Skeletal muscle cell (primary cell): ENCODE measurements around the gene CREB5.
"Not testable (repeated sequence)": the region's sequence is repeated elsewhere in the genome, so short reads cannot be mapped to it uniquely, and the experiment has no call there.

ENCODE experiments used
- DNase-seq: peaks from one replicate; pipeline ENCODE4 v3.0.0-alpha.2; 2010; ENCODE audit warnings: low read depth
- H3K4me3 ChIP-seq: 2 replicates; pipeline ENCODE4 v1.5.1; 2011; ENCODE audit warnings: low read depth, mild to moderate bottlenecking, control low read depth, low read length, moderate library complexity

CREB5 gene

DNA sequence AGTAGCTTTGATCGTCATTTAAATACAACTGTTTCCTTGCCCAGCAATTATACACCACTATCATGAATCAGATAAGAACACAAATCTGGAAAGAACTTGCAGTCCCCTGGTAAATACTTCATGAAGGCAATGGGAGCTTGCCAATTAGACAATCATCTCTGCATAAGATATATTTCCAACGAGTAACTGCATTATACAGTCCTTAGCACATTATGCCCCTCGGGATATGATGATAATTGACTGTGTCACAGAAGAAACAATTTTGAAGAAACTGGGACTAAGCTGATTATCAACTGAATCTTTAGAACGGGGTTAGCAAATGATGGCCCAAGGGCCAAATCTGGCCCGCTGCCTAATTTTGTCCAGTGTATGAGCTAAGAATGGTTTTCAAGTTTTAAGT is 390.1 kb downstream of the CREB5 start:
- DNase-seq: no peak
- H3K4me3 ChIP-seq: no peak overlapping the region

DNA sequence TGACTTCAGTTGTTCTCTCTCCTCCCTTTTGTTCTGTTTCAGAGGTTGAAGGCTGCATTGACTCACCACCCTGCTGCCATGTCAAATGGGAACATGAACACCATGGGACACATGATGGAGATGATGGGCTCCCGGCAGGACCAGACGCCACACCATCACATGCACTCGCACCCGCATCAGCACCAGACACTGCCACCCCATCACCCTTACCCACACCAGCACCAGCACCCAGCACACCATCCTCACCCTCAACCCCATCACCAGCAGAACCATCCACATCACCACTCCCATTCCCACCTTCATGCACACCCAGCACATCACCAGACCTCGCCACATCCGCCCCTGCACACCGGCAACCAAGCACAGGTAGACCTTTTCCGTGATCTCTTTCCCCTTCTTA is 391.8 kb downstream of the CREB5 start:
- DNase-seq: no peak
- no peak overlapping the region for H3K4me3 ChIP-seq

DNA sequence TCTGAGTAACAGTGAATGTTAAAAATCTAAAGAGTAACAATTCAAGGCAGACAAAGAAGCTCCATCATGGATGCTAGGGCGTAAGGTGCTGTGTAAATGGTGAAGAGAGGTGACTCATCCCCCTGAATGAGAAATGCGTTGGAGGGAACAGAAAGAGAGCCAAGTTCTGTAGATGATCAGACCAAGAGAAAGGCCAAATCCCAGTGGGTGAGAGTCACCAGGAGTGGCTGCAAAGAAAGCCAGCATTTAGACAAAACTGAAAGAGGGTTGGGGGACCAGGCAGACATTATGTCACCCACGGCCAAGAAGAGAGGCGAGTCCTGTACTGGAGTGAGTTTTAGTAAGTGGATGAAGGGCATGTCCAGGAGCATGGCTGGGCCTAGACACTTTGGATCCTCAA is 392.7 kb downstream of the CREB5 start:
- DNase-seq: peak; percentile 82
- no peak overlapping the region for H3K4me3 ChIP-seq

DNA sequence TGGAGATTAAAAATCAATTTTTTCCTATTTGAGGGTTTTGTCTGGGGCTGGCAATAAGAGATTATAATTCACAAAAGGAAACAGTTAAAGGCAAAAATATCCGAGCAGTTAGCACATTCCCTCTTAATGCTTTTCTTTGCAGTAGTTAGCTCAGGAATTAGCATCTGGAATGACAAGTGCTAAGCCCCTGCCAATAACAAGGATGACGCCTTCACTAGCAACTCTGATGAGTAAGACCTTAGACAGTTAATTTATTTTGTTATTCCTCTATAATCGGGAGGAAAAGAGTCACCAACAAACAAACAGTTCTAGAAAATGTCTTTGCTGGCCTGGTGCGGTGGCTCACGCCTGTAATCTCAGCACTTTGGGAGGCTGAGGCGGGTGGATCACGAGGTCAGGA is 394.5 kb downstream of the CREB5 start:
- no peak for DNase-seq
- no peak overlapping the region for H3K4me3 ChIP-seq

DNA sequence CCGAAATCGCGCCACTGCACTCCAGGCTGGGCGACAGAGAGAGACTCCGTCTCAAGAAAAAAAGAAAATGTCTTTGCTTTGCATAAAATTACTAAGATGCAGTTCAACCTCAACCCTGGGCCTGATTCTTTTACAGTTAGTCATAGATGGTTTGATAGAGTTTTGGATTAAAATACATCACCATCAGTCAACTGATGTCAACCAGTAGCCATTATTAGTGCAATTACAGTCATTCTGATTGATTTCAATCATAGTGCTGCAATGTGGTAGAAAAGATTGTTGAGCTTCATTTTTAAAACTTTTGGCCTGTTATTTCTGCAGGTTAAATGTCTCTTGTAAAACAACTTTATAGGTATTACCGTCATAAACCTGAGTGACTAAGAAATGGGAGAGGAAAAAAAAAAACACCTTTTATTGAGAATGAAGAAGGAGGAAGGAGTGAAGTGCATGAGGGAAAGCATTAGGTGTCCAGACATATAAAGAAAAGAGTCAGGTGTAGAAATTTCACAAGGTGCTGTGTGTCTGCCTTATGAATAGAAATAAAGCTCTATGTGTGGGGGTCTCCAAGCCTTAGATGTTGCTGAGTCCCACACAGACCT is 395.2 kb downstream of the CREB5 start:
- DNase-seq: no peak

DNA sequence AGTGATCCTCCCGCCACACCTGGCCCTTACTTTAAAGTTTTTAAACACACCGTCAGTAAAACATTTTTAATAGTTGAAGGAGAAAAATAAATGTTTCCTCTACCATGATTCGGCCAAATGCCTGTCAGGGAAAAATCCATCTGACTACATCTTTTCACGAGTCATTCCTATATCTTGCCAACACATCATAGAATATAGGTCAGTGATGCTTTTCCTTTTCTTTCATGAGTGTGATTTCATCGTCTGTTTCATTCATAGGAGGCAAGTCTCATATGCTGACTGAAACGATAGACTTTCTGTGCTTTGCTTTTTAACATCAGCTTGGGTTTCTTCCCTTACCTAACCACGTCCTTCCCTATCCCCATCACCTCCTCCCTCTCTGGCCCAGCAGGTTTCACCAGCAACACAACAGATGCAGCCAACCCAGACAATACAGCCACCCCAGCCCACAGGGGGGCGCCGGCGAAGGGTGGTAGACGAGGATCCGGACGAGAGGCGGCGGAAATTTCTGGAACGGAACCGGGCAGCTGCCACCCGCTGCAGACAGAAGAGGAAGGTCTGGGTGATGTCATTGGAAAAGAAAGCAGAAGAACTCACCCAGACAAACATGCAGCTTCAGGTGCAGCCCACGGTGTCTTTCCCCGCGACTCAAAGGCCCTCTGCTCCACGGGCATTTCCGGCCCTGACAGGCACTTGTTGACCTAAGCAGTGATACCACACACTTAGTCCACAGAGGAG is 396.6 kb downstream of the CREB5 start:
- no peak overlapping the region for H3K4me3 ChIP-seq
- DNase-seq: peak; percentile 43

More for the DNA sequence above, 395.2 kb downstream of the CREB5 start:
- H3K4me3 ChIP-seq: no peak overlapping the region

DNA sequence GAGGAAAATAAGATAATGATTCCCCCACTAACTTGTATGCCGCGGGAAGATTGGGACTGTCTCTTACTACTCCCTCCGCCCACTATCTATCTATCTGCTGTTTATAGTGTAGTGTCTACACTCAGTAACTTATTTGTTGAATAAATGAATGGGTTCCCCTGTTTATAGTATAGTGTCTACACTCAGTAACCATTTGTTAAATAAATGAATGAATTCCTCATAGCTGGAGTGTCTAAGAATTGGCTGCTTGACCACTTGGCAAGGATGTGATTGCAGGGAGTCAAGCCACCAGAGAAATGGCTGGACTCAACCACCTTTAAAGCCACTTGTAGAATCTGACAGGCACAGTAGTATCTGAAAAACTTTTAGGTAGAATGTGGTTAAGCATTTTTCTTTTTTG is 398.7 kb downstream of the CREB5 start:
- no peak overlapping the region for H3K4me3 ChIP-seq
- no peak for DNase-seq

DNA sequence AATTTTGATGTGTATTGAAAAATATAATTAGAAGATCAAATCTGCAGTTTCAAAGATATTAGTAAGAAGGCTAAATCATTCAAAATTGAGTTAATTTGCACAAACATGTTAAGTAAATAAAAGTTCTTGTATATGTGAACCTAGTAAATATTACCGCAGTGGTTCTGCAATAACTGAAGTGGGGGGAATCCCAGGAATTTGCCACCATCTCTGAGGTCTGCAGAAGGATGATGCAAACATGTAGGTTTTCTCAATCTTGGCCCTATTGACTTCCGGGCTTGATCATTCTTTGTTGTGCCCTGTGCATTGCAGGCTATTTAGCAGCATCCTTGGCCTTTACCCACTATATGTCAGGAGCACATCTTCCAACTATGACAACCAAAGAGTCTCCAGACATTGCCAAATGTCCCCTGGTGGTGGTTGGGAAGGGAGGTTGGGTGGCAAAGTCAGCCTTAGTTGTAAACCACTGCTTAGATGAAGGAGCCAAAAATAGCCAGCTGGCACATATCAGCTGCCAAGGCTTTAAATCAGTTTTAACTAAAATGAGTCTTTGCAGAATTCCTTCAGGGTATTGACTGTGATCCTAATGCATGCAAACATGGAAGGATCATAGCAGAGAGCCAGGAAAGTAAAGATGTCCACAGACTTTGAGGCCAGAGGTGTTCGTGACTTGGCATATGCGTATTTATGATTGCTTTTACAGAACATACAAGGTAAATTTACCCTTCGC is 399.5 kb downstream of the CREB5 start:
- no peak overlapping the region for H3K4me3 ChIP-seq
- no peak for DNase-seq

DNA sequence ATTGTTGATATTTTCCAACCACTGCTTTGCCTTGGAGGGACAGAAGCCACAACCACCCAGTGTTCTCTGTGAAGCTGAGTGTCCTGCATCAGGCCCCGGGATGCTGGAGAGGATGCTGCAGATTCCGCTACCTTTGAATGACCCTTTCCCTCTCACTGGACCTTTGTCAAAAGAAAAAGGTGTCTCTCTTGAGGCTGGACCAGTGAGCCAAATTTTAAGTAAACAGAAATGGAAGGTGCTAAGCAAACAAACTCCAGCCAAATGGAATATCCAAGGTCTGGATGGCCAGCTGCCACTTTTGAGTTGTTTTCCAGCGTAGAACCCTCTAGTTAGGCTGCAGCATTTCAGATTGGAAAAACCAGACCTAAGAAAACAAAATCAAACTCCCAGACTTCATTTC is 400.3 kb downstream of the CREB5 start:
- H3K4me3 ChIP-seq: no peak overlapping the region
- no peak for DNase-seq

DNA sequence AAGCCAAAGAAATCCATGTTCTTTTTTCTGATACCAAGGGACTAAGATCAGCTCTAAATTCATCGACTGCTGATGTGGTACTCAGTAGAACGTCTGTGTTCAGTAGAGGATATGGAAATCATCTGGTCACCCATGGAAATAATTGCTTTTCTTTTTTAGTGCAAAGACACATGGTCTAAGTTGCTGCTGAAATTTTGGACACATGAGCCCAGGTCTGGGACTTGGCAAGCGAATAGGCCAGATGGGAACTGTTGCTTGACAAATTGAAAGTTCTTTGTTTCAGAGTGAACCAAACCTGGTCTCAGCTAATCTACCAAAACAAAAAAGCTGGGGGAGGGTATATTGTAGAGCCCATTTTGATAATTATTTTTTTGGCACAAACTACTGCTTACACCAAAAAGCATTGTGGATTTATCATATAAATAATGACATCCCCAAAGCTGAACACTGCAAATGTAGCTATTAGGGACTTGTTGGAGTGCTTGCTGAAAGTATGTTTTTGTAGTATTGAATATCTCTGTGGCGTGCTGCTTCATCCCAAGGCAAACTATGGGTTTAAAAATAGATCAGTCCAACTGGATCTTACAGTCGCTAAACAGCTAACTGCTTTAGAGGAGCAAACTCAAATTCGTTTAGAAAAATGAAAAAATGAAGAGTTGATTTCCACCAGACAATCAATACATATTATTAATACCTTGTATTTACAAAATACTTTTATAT is 401.1 kb downstream of the CREB5 start:
- H3K4me3 ChIP-seq: no peak overlapping the region
- DNase-seq: no peak

DNA sequence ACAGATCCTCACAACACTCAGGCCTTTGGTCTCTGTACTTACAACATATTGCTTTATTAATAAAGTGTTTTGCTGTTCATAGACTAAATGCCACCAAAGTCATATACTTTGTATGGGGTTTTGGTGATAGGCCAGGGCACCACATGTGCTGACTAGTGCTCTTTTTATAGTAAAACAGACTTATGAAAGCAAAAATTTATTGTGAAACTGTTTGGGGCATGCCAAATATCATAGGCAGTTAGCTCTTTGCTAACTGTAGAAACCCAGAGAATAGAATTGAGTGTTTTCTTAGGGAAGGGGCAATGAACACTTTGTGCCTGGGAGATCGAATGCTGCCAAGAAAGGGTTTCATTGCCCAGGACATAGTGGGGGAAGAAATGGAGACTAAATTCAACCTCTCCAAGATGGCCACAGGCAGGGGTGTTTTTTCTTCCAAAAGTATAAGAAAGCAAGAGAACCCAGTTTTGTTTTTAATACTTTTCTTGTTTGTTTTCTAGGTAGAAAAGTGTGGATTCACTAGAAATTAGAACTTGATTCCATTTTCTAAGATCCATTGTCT is 403.1 kb downstream of the CREB5 start:
- DNase-seq: no peak
- no peak overlapping the region for H3K4me3 ChIP-seq

DNA sequence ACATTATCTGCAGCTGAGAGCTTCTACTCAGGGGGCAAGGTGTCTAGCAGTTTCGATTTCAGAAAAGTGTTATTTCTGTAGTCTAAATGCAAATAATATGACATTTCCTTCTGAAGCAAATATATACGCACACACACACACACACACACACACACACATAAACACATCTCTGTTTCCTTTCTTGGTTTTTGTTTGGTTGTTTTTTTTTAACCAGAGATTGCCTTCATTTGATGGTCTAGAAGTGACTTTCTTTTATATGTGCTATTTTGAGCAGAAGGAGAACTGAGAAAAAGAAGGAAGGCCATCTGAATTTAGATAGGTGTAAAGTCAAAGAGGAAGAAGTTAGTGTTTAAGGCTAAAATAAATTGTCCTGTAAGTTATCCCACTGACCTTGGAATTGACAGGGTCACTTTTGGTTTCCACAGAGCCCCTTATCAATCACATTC is 403.6 kb downstream of the CREB5 start:
- no peak for DNase-seq
- no peak overlapping the region for H3K4me3 ChIP-seq

DNA sequence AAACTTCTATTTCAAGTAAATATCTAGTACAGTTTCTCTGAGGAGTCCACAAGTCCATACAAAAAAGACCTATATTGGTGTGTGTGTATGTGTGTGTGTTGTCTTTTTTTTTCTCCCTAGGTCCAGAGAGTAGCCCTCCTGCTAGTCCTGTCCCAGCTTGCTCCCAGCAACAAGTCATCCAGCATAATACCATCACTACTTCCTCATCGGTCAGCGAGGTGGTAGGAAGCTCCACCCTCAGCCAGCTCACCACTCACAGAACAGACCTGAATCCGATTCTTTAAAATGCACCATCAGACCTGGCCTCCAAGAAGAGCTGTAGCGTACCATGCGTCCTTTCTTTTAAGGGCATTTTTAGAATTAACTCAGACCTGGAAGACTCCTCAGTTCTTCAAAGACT is 406.7 kb downstream of the CREB5 start:
- no peak for DNase-seq
- no peak overlapping the region for H3K4me3 ChIP-seq

DNA sequence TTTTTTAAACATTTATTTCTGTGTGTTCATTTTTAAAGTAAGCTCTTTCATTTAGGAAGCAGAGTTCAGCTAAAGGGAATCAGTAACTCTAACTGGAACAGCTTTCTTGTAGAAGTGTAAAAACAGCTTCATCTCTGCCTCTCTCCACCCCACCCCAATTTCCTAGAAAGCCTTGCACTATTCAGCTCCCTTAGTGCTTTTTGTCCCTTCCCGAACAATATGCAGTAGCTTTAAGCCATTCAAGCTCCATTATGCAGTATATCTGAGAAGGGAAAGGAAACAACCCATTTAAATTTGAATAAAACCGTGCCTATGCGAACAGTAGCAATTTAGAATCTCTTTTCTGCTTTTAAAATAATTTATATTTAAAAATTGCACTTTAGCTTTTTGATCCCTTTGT is 411.3 kb downstream of the CREB5 start:
- no peak for DNase-seq
- no peak overlapping the region for H3K4me3 ChIP-seq

DNA sequence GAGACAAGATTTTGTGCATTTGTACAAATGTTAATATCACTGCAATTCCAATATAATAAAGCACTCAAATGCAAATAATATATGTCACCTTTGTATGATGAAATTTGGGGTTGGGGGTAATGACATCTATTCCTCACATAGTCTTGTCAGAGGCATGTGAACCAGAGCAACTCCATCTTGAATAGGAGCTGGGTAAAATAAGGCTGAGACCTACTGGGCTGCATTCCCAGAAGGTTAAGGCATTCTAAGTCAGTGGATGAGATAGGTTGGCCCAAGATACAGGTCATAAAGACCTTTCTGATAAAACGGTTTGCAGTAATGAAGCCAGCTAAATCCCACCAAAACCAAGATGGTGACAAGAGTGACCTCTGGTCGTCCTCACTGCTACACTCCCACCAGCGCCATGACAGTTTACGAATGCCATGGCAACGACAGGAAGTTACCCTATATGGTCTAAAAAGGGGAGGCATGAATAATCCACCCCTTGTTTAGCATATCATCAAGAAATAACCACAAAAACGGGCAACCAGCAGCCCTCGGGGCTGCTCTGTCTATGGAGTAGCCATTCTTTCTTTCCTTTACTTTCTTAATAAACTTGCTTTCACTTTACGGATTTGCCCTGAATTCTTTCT is 413.6 kb downstream of the CREB5 start:
- not testable (repeated sequence) for DNase-seq, H3K4me3 ChIP-seq

DNA sequence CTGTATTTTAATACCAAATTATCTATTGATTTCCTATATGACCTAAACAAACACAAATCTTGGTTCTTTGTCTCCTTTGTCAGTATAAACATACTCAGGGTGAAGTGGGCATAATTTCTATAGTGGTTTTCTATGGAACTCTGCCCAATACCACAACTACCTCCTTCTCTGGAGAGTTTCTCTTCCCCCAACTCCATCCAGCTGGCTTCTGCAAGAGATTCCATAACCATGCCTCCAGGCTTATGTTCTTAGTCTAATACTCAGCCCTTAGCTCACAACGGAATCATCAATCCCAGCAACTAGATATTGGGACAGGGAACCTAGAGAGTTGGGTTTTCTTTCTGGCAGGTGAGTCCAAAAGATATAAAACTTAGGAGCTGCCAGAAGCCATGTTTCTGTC is 418.5 kb downstream of the CREB5 start:
- H3K4me3 ChIP-seq: no peak overlapping the region
- no peak for DNase-seq

DNA sequence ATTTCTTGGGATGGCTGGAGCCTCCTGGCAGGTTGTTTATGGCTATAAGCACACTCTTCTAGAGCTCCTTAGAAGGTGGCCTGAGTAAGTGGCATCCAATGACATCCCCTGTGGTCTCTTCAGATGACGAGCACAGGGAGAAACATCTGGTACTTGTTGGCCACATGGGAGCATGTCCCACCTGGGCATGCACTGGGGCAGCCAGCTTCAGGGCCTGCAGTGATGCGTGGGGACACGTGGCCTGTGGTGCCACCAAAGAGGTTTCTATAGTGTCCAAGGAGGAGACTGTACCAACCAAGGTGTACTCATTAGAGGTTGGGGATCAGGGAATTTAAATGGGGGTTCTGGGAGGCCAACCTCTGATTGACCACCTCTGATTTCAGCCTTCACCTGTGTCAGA is 420.4 kb downstream of the CREB5 start:
- no peak for DNase-seq
- H3K4me3 ChIP-seq: no peak overlapping the region

DNA sequence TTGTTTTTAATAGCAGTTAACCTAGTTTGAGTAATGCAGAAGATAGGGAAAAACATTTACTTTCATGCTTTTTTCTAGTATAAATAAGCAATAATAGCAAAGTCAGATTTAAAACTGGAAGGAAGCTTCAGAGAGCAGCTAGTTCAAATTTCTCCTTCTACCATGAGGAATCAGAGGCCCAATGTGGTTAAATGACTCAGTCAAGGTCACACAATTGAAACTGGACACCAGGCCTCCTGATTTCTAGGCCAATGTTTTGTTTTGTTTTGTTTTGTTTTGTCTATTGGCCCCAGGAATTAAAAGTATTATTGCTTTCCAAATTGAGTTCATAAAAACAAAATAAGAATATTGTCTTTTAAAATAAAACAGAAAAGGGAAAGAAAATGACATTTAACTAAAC is 423.5 kb downstream of the CREB5 start:
- no peak overlapping the region for H3K4me3 ChIP-seq
- DNase-seq: no peak

DNA sequence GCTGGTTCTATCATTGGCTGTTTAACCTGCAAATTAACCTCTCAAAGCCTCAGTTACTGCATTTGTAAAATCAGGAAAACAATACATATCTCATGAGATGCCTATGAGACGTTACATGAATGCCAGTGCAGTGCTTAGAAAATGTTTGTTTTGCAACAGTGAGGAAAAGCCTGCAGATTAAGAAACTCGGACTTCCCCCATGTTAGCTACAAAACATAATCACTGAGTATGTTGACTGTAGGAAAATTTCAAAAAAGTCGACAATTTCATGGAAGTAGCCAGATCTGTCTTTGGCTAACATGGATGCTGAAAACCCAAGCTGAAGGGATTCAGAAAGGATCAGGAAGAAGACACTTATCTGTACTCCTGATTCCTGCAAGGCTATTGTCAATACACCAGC is 424.4 kb downstream of the CREB5 start:
- H3K4me3 ChIP-seq: no peak overlapping the region
- no peak for DNase-seq
